KMS-11 (cell line): Measurements from ENCODE around the gene GPBP1.

Source experiments
- H2AFZ ChIP-seq: fragments of 200-600 bp; sonication (generic); 2 replicates; pipeline ENCODE4 v1.6.1; 2016; ENCODE audit warnings: antibody characterized with exemption, mixed run types, low read depth
- H3K27ac ChIP-seq: fragments of 200-600 bp; sonication (generic); 2 replicates; pipeline ENCODE4 v1.6.1; 2016; ENCODE audit warnings: mild to moderate bottlenecking, mixed run types
- H3K27me3 ChIP-seq: fragments of 200-600 bp; sonication (generic); 2 replicates; pipeline ENCODE4 v1.6.1; 2017; ENCODE audit warnings: mild to moderate bottlenecking, low read depth, mixed run types, moderate library complexity; ENCODE audit not compliant: insufficient read depth
- H3K36me3 ChIP-seq: fragments of 200-600 bp; sonication (generic); 2 replicates; pipeline ENCODE4 v1.6.1; 2017; ENCODE audit warnings: mild to moderate bottlenecking, mixed run types; ENCODE audit not compliant: insufficient read depth
- H3K4me1 ChIP-seq: fragments of 200-600 bp; sonication (generic); 2 replicates; pipeline ENCODE4 v1.6.1; 2016; ENCODE audit warnings: mild to moderate bottlenecking, low read depth, mixed run types; ENCODE audit not compliant: poor library complexity, severe bottlenecking
- H3K4me2 ChIP-seq: fragments of 200-600 bp; sonication (generic); 2 replicates; pipeline ENCODE4 v1.7.0; 2016; ENCODE audit warnings: mild to moderate bottlenecking, mixed run types
- H3K4me3 ChIP-seq: fragments of 200-600 bp; sonication (generic); IDR thresholded peaks from 2 replicates; pipeline ENCODE4 v1.6.1; 2017; ENCODE audit warnings: low read depth, low read length, mixed read lengths; ENCODE audit not compliant: insufficient read depth
- H3K79me2 ChIP-seq: fragments of 200-600 bp; sonication (generic); 2 replicates; pipeline ENCODE4 v1.6.1; 2016; ENCODE audit warnings: low read depth, mixed run types; ENCODE audit not compliant: insufficient read depth
- H3K9ac ChIP-seq: fragments of 200-600 bp; sonication (generic); 2 replicates; pipeline ENCODE4 v1.6.1; 2016; ENCODE audit warnings: mild to moderate bottlenecking, mixed run types
- H4K20me1 ChIP-seq: fragments of 200-600 bp; sonication (generic); 2 replicates; pipeline ENCODE4 v1.6.1; 2016; ENCODE audit warnings: mild to moderate bottlenecking, mixed run types; ENCODE audit not compliant: insufficient read depth
- TF ChIP-seq, protein P1 (sequence below): fragments of 200-600 bp; sonication (generic); conservative IDR thresholded peaks from 2 replicates; pipeline ENCODE4 v1.6.1; 2017; ENCODE audit warnings: low read depth, mild to moderate bottlenecking, antibody characterized with exemption, low read length, moderate library complexity, mixed read lengths

Gene GPBP1

DNA sequence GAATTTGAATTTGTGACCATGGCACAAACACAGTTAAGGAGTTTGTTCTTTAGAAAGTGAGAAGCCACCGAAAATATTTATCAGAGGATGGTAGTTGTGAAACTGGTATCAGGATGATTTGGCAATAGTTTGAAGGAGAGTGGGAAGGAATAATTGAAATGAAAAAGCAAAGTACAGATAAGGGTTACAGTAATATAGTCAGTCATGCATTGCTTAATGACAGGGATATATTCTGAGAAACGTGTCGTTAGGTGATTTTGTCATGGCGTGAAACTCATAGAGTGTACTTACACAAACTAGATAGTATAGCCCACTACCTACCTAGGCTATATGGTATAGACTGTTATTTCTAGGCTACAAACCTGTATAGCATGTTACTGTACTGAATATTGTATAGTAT is 84.2 kb downstream of the GPBP1 start:
- TF ChIP-seq, protein P1, sequence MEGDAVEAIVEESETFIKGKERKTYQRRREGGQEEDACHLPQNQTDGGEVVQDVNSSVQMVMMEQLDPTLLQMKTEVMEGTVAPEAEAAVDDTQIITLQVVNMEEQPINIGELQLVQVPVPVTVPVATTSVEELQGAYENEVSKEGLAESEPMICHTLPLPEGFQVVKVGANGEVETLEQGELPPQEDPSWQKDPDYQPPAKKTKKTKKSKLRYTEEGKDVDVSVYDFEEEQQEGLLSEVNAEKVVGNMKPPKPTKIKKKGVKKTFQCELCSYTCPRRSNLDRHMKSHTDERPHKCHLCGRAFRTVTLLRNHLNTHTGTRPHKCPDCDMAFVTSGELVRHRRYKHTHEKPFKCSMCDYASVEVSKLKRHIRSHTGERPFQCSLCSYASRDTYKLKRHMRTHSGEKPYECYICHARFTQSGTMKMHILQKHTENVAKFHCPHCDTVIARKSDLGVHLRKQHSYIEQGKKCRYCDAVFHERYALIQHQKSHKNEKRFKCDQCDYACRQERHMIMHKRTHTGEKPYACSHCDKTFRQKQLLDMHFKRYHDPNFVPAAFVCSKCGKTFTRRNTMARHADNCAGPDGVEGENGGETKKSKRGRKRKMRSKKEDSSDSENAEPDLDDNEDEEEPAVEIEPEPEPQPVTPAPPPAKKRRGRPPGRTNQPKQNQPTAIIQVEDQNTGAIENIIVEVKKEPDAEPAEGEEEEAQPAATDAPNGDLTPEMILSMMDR = no peak
- Histone ChIP-seq H4K20me1 (no peaks in the 10 kb centered on the region; the same call in 1 of the 2 replicates), H3K4me1 (peaks cover 8% of the 10 kb centered on the region), H3K4me3 (no peak overlapping the region), H3K27ac (no peak overlapping the region), H3K36me3 (no peaks in the 10 kb centered on the region; the same call in 1 of the 2 replicates), H3K79me2 (peaks cover 8% of the 10 kb centered on the region; the same call in 1 of the 2 replicates), H2AFZ (no peak overlapping the region), H3K9ac (no peak overlapping the region), H3K4me2 (no peak overlapping the region), H3K27me3 (no peaks in the 10 kb centered on the region)

DNA sequence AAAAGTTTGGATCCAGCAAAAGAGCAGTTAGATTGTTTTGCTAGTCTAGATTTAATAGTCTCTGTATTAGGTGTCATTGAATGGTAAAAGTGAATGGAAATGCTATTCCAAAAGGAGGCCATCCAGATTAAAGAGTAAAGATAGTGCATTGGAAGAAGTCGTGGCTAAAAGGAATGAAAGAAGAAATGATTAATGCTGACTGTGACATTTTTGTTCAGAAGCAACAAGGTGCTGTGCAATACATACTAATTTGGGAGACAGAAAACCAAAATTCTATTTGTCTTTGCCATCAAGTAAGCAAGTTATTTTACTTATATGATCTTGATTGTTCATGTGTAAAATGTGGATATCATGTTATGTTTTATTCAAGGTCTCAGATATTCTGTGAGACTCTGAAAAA is 85.1 kb downstream of the GPBP1 start:
- no peak overlapping the region for H2AFZ ChIP-seq
- no peak overlapping the region for H3K4me3 ChIP-seq
- no peak overlapping the region for H3K27ac ChIP-seq
- TF ChIP-seq, protein P1 = no peak
- no peak overlapping the region for H3K9ac ChIP-seq
- no peaks in the 10 kb centered on the region for H3K27me3 ChIP-seq
- H3K36me3 ChIP-seq = no peaks in the 10 kb centered on the region; the same call in 1 of the 2 replicates
- no peaks in the 10 kb centered on the region; the same call in 1 of the 2 replicates for H4K20me1 ChIP-seq
- H3K4me1 ChIP-seq = peaks cover 8% of the 10 kb centered on the region
- no peak overlapping the region for H3K4me2 ChIP-seq
- peaks cover 5% of the 10 kb centered on the region; the same call in 1 of the 2 replicates for H3K79me2 ChIP-seq

DNA sequence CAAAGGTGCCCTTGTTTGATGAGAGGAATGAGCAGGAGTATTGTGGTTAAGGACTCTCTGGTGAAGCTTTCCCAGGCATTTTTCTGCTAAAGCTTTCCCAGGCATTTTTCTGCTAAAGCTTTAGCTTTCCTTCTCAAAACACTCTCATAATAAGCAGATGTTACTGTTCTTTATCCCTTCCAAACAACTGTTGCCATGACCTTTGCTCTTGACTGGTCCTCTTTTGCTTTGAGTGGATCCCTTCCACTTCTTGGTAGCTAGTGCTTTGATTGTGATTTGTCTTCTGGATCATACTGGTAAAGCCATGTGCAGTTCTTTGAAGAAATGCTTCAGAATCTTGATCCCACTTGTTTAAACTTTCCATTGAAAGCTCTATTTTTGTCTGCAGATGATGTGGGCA is 85.8 kb downstream of the GPBP1 start:
- Histone ChIP-seq H3K79me2 (no peaks in the 10 kb centered on the region; the same call in 1 of the 2 replicates), H3K9ac (no peak overlapping the region), H3K27ac (no peak overlapping the region), H3K36me3 (no peaks in the 10 kb centered on the region; the same call in 1 of the 2 replicates), H2AFZ (no peak overlapping the region), H3K4me2 (no peak overlapping the region), H3K4me1 (peaks cover 8% of the 10 kb centered on the region), H3K27me3 (no peaks in the 10 kb centered on the region), H4K20me1 (no peaks in the 10 kb centered on the region; the same call in 1 of the 2 replicates), H3K4me3 (no peak overlapping the region)
- TF ChIP-seq, protein P1 = no peak

DNA sequence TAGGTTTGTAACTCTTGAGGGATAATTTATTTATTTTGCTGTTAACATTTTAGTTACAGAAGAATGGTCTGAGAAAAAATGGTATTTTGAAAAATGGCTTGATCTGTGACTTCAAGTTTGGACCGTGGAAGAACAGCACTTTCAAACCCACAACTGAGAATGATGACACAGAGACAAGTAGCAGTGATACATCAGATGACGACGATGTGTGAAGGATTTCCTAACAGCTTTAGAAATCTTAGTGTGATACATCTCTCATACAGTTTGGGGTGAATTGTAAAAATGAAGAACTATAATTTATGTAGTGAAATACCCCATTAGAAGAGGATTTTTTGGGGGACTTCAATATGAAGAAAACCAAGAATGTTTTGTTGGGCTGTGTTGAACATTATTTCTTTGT is 88.7 kb downstream of the GPBP1 start:
- Histone ChIP-seq H3K27me3 (no peaks in the 10 kb centered on the region), H3K79me2 (no peaks in the 10 kb centered on the region), H3K4me3 (no peak overlapping the region), H3K4me1 (peaks cover 5% of the 10 kb centered on the region), H3K9ac (no peak overlapping the region), H3K4me2 (no peak overlapping the region), H2AFZ (no peak overlapping the region), H4K20me1 (no peaks in the 10 kb centered on the region; the same call in 1 of the 2 replicates), H3K27ac (no peak overlapping the region), H3K36me3 (no peaks in the 10 kb centered on the region; the same call in 1 of the 2 replicates)
- TF ChIP-seq, protein P1 = no peak
